Trophoblast cell (in vitro differentiated cells and primary cell): Measurements from ENCODE around the gene BCAP31. TPM values are rescaled to one million over a fixed set of nuclear protein-coding genes. Genes with fewer than 3 reads are reported as not detected.

ENCODE experiments used
- DNase-seq, 2 donors: peaks; one replicate each; pipeline ENCODE4 v3.0.0-alpha.2; 2016
- H2AFZ ChIP-seq: 2 replicates; pipeline ENCODE4 v1.6.1; 2013; ENCODE audit warnings: low read length, moderate library complexity, mild to moderate bottlenecking; ENCODE audit not compliant: insufficient read depth, poor library complexity
- H2AK5ac ChIP-seq: 2 replicates; pipeline ENCODE4 v1.6.1; 2013; ENCODE audit warnings: mild to moderate bottlenecking, low read length
- H2BK120ac ChIP-seq: 2 replicates; pipeline ENCODE4 v1.6.1; 2013; ENCODE audit warnings: low read length, mild to moderate bottlenecking, moderate library complexity; ENCODE audit not compliant: insufficient read depth, poor library complexity
- H2BK12ac ChIP-seq: 2 replicates; pipeline ENCODE4 v1.6.1; 2013; ENCODE audit warnings: mild to moderate bottlenecking, low read length, moderate library complexity
- H2BK5ac ChIP-seq: 2 replicates; pipeline ENCODE4 v1.6.1; 2013; ENCODE audit warnings: low read length, low read depth, moderate library complexity, mild to moderate bottlenecking; ENCODE audit not compliant: poor library complexity
- H3K14ac ChIP-seq: 2 replicates; pipeline ENCODE4 v1.6.1; 2013; ENCODE audit warnings: mild to moderate bottlenecking, low read length
- H3K18ac ChIP-seq: 2 replicates; pipeline ENCODE4 v1.6.1; 2013; ENCODE audit warnings: mild to moderate bottlenecking, low read length
- H3K23ac ChIP-seq: 2 replicates; pipeline ENCODE4 v1.6.1; 2013; ENCODE audit warnings: low read length
- H3K27ac ChIP-seq: 2 replicates; pipeline ENCODE4 v1.5.1; 2013; ENCODE audit warnings: low read depth, mild to moderate bottlenecking, inconsistent platforms, low read length, moderate library complexity
- H3K27me3 ChIP-seq: 2 replicates; pipeline ENCODE4 v1.6.1; 2013; ENCODE audit warnings: inconsistent platforms, mild to moderate bottlenecking, low read length, moderate library complexity; ENCODE audit not compliant: insufficient read depth
- H3K36me3 ChIP-seq, 2 experiments: 1 replicate in 1 of 2; 2 replicates in 1 of 2; pipeline ENCODE4 v1.6.1; 2013; ENCODE audit warnings: low read length in 2 of 2, mild to moderate bottlenecking in 2 of 2, moderate library complexity in 1 of 2; ENCODE audit not compliant: insufficient read depth in 2 of 2, control insufficient read depth in 1 of 2
- H3K4ac ChIP-seq: 2 replicates; pipeline ENCODE4 v1.6.1; 2013; ENCODE audit warnings: low read depth, mild to moderate bottlenecking, low read length, moderate library complexity
- H3K4me1 ChIP-seq, 2 experiments: 1 replicate in 1 of 2; 2 replicates in 1 of 2; pipeline ENCODE4 v1.6.1; 2013; ENCODE audit warnings: low read length in 2 of 2, mild to moderate bottlenecking in 2 of 2, moderate library complexity in 1 of 2; ENCODE audit not compliant: insufficient read depth in 2 of 2, control insufficient read depth in 1 of 2
- H3K4me2 ChIP-seq: 2 replicates; pipeline ENCODE4 v1.6.1; 2013; ENCODE audit warnings: inconsistent platforms, mild to moderate bottlenecking, low read length, moderate library complexity
- H3K4me3 ChIP-seq: 2 replicates; pipeline ENCODE4 v1.5.1; 2013; ENCODE audit warnings: mild to moderate bottlenecking, low read depth, low read length, inconsistent platforms
- H3K79me1 ChIP-seq: one replicate; pipeline ENCODE4 v1.6.1; 2013; ENCODE audit warnings: low read length
- H3K79me2 ChIP-seq: 2 replicates; pipeline ENCODE4 v1.6.1; 2013; ENCODE audit warnings: low read length, mild to moderate bottlenecking; ENCODE audit not compliant: control insufficient read depth, insufficient read depth, poor library complexity
- H3K9ac ChIP-seq: 2 replicates; pipeline ENCODE4 v1.6.1; 2013; ENCODE audit warnings: mild to moderate bottlenecking, low read length
- H3K9me3 ChIP-seq: 2 replicates; pipeline ENCODE4 v1.6.1; 2013; ENCODE audit warnings: low read depth, mild to moderate bottlenecking, control low read depth, inconsistent platforms, low read length; ENCODE audit not compliant: insufficient read depth
- H4K12ac ChIP-seq: 2 replicates; pipeline ENCODE4 v1.6.1; 2013; ENCODE audit warnings: low read depth, mild to moderate bottlenecking, low read length, moderate library complexity
- H4K8ac ChIP-seq: 2 replicates; pipeline ENCODE4 v1.6.1; 2013; ENCODE audit warnings: low read depth, mild to moderate bottlenecking, low read length, moderate library complexity
- H4K91ac ChIP-seq: one replicate; pipeline ENCODE4 v1.6.1; 2013; ENCODE audit warnings: low read depth, mild to moderate bottlenecking, low read length, moderate library complexity
- WGBS: extraction: QIAGEN DNeasy Blood & Tissue Kit; methylation state at CpG from one replicate; pipeline ENCODE4 v1.1.7; 2013; ENCODE audit warnings: missing lambda C conversion rate; ENCODE audit not compliant: insufficient read length, insufficient coverage; ENCODE audit errors: extremely low coverage; 5-methylcytosine and 5-hydroxymethylcytosine counted together
- polyA plus RNA-seq: library from polyadenylated mRNA; stranded (reverse); fragments of 200-250 nt; gene quantifications from 2 replicates; pipeline ENCODE4 v1.2.3, GENCODE V29; 2013

Gene BCAP31
- polyA plus RNA-seq: 133 and 142 TPM in 2 replicates

- H3K27me3 ChIP-seq: no peaks in the 10 kb centered on the region
- H3K4me1 ChIP-seq: peaks cover 31% of the 10 kb centered on the region in 2 experiments
- H3K18ac ChIP-seq: peak within 1 kb of the TSS; percentile 68
- H3K4me3 ChIP-seq: peak within 1 kb of the TSS; percentile 78
- H2BK5ac ChIP-seq: peak within 1 kb of the TSS; percentile 75
- H3K9ac ChIP-seq: peak within 1 kb of the TSS; percentile 93
- H3K79me1 ChIP-seq: peaks cover 37% of the 10 kb centered on the region
- peaks cover 14% of the 10 kb centered on the region for H3K79me2 ChIP-seq
- H2BK120ac ChIP-seq: peak within 1 kb of the TSS; percentile 78
- H2AFZ ChIP-seq: peak within 1 kb of the TSS; percentile 64
- peak within 1 kb of the TSS; percentile 88 for H3K27ac ChIP-seq
- no CpG with 5 or more reads among the region's 88 CpGs for WGBS
- peak; percentile 82 to 90 for DNase-seq
- no peaks in the 10 kb centered on the region for H3K9me3 ChIP-seq
- H4K12ac ChIP-seq: peak within 1 kb of the TSS; percentile 60
- peaks cover 14 to 19% of the 10 kb centered on the region in 2 experiments for H3K36me3 ChIP-seq
- H3K4ac ChIP-seq: peak within 1 kb of the TSS; percentile 49
- H4K91ac ChIP-seq: peak within 1 kb of the TSS; percentile 84
- H2BK12ac ChIP-seq: peak within 1 kb of the TSS; percentile 61
- H3K4me2 ChIP-seq: peak within 1 kb of the TSS; percentile 78
- H4K8ac ChIP-seq: peak within 1 kb of the TSS; percentile 75
- peak within 1 kb of the TSS; percentile 89 for H2AK5ac ChIP-seq
- peak within 1 kb of the TSS; percentile 68 for H3K14ac ChIP-seq
- no peak within 1 kb of the TSS for H3K23ac ChIP-seq
These were observed at the start of gene BCAP31, which contains the start of gene ABCD1 for GRCh38 chrX:153724252-153725038. Gene BCAP31 (minus strand): TSS chrX:153724387. CDS start chrX:153723244, 1,143 bp downstream. Gene ABCD1 (plus strand): TSS chrX:153724856. CDS start chrX:153725267, 411 bp downstream.

DNA sequence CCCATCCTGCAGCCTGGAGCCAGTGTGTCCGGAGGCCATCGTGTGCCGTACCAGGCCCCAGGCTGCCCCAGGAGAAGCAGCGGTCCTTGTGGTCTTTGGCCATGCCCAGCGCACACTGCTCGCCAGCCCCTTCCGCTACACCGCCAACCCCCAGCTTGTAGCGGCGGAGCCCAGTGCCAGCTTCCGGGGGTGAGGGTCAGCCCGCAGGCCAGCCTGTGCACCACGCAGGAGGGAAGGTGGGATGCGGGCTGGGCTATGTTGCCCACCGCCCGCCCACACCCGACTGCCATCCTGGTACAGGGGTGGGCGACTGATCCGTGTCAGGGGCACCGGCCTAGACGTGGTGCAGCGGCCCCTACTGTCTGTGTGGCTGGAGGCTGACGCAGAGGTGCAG lies 49.0 kb upstream of the BCAP31 start:
- no peak overlapping the region for H3K9ac ChIP-seq
- no peak overlapping the region for H4K8ac ChIP-seq
- H3K18ac ChIP-seq: no peak overlapping the region
- no peak overlapping the region for H2BK12ac ChIP-seq
- no peaks in the 10 kb centered on the region for H3K36me3 ChIP-seq
- WGBS: no CpG with 5 or more reads among the region's 23 CpGs
- H3K23ac ChIP-seq: no peak overlapping the region
- H3K27ac ChIP-seq: no peak overlapping the region
- H3K27me3 ChIP-seq: no peaks in the 10 kb centered on the region
- no peak overlapping the region for H3K14ac ChIP-seq
- H3K4ac ChIP-seq: no peak overlapping the region
- no peaks in the 10 kb centered on the region for H3K79me2 ChIP-seq
- DNase-seq: no peak
- peaks cover 3% of the 10 kb centered on the region for H3K9me3 ChIP-seq
- no peak overlapping the region for H2BK5ac ChIP-seq
- no peak overlapping the region for H3K4me2 ChIP-seq
- no peak overlapping the region for H3K4me3 ChIP-seq
- no peak overlapping the region for H2BK120ac ChIP-seq
- no peak overlapping the region for H2AFZ ChIP-seq
- H3K79me1 ChIP-seq: no peaks in the 10 kb centered on the region
- no peak overlapping the region for H4K12ac ChIP-seq
- H3K4me1 ChIP-seq: no peaks in the 10 kb centered on the region
- no peak overlapping the region for H4K91ac ChIP-seq
- H2AK5ac ChIP-seq: no peak overlapping the region

DNA sequence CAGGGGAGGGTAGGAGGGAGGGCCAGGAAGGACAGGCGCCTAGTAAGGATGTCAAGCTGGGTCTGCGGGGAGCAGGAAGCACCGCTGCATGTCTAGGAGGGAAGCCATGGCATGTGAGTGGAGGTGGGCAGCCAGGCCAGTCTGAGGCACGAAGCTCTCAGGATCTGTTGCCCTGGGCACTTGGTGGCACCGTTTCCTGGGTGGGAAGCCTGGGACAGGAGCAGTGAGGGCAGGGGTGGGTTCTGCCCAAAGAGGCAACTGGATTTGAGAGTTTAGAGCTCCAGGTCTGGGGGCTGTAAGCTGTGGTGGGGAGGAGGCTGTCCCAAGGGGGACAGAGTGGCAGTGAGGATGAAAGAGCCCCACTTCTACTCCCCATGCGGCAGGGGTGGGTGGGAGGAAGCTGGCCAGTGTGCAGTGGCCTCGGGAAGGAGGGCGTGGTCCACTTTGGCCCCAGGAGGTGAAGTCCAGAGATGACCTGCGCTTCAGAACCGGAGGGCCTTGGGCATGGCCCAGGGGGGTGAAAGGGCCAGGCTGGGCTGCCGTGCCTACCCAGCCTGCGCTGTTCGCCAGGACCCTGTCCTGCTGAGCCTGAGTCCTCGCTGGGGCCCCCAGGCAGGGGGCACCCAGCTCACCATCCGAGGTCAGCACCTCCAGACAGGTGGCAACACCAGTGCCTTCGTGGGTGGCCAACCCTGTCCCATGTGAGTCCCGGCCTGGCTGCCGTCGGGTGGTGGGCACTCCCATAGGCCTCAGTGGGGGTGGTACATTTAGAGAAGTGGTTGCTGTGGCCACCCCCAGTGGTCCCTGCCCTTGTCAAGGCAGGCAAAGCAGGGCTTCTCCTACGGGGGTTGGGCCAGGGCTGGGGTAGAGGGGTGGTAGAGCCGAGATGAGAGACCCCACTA lies 48.4 kb upstream of the BCAP31 start:
- no peak overlapping the region for H3K14ac ChIP-seq
- peaks cover 3% of the 10 kb centered on the region for H3K9me3 ChIP-seq
- no peak overlapping the region for H3K27ac ChIP-seq
- no peak overlapping the region for H2BK120ac ChIP-seq
- H4K12ac ChIP-seq: no peak overlapping the region
- no peaks in the 10 kb centered on the region for H3K36me3 ChIP-seq
- H2AFZ ChIP-seq: no peak overlapping the region
- no peak overlapping the region for H3K23ac ChIP-seq
- no peaks in the 10 kb centered on the region for H3K27me3 ChIP-seq
- H2BK12ac ChIP-seq: no peak overlapping the region
- no peak overlapping the region for H2BK5ac ChIP-seq
- H3K79me2 ChIP-seq: no peaks in the 10 kb centered on the region
- no CpG with 5 or more reads among the region's 21 CpGs for WGBS
- H3K9ac ChIP-seq: no peak overlapping the region
- H4K91ac ChIP-seq: no peak overlapping the region
- no peak overlapping the region for H3K4me3 ChIP-seq
- H3K18ac ChIP-seq: no peak overlapping the region
- no peak overlapping the region for H2AK5ac ChIP-seq
- H3K79me1 ChIP-seq: no peaks in the 10 kb centered on the region
- DNase-seq: no peak
- H3K4me2 ChIP-seq: no peak overlapping the region
- no peak overlapping the region for H3K4ac ChIP-seq
- H3K4me1 ChIP-seq: no peaks in the 10 kb centered on the region
- H4K8ac ChIP-seq: no peak overlapping the region

- H3K18ac ChIP-seq: no peak overlapping the region
- H3K9ac ChIP-seq: no peak overlapping the region
- no CpG with 5 or more reads among the region's 37 CpGs for WGBS
- H3K4me2 ChIP-seq: no peak overlapping the region
- H4K12ac ChIP-seq: no peak overlapping the region
- no peak overlapping the region for H2BK12ac ChIP-seq
- peaks cover 3% of the 10 kb centered on the region for H3K9me3 ChIP-seq
- no peak overlapping the region for H2AK5ac ChIP-seq
- H3K23ac ChIP-seq: no peak overlapping the region
- H4K8ac ChIP-seq: no peak overlapping the region
- H3K79me1 ChIP-seq: no peaks in the 10 kb centered on the region
- H3K79me2 ChIP-seq: no peaks in the 10 kb centered on the region
- no peak overlapping the region for H2AFZ ChIP-seq
- no peak overlapping the region for H3K14ac ChIP-seq
- H3K36me3 ChIP-seq: no peaks in the 10 kb centered on the region
- no peak overlapping the region for H2BK120ac ChIP-seq
- no peak overlapping the region for H3K27ac ChIP-seq
- H2BK5ac ChIP-seq: no peak overlapping the region
- H3K27me3 ChIP-seq: no peaks in the 10 kb centered on the region
- no peaks in the 10 kb centered on the region for H3K4me1 ChIP-seq
- DNase-seq: no peak
- H4K91ac ChIP-seq: no peak overlapping the region
- H3K4me3 ChIP-seq: no peak overlapping the region
- H3K4ac ChIP-seq: no peak overlapping the region
These were observed 47.5 kb upstream of the BCAP31 start for GRCh38 chrX:153771415-153772315.
